Upper lobe of left lung (tissue), 4 donors: ENCODE results near the gene ZNF490.

Experiments used
- CTCF ChIP-seq, 6 experiments: fragments of 450-650 bp in 4 of 6; fragments of 200-600 bp in 2 of 6; sonication (generic) in 2 of 6; IDR thresholded peaks; one replicate each; pipeline ENCODE4 v1.5.1; 2016 to 2019; ENCODE audit warnings: antibody characterized with exemption in 6 of 6
- POLR2A ChIP-seq, 4 donors: fragments of 450-650 bp; IDR thresholded peaks; one replicate each; pipeline ENCODE4 v1.5.1; 2016 to 2017; ENCODE audit warnings: antibody characterized with exemption in 4 of 4, mild to moderate bottlenecking in 2 of 4
- POLR2AphosphoS5 ChIP-seq, 2 donors: sonication (generic); formaldehyde crosslinking; IDR thresholded peaks; one replicate each; pipeline ENCODE4 v1.5.1; 2017; ENCODE audit warnings: antibody characterized with exemption in 2 of 2

GRCh38 chr19:12626958-12627357 lies 16.3 kb upstream of the ZNF490 start:
- no peak for TF ChIP-seq CTCF (IDR thresholded peaks at IDR 0.05)
- TF ChIP-seq POLR2AphosphoS5 (IDR thresholded peaks at IDR 0.05): no peak
- TF ChIP-seq POLR2A (IDR thresholded peaks at IDR 0.05): no peak
